NOMO-1 (cell line): Measurements from ENCODE around the gene GPX4.

Source experiments
- DNase-seq, 2 experiments: peaks; one replicate each; lab custom pipeline; 2025; ENCODE audit not compliant: unreplicated experiment in 2 of 2; lab: John Stamatoyannopoulos, UW

The GPX4 gene, protein sequence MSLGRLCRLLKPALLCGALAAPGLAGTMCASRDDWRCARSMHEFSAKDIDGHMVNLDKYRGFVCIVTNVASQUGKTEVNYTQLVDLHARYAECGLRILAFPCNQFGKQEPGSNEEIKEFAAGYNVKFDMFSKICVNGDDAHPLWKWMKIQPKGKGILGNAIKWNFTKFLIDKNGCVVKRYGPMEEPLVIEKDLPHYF

DNA sequence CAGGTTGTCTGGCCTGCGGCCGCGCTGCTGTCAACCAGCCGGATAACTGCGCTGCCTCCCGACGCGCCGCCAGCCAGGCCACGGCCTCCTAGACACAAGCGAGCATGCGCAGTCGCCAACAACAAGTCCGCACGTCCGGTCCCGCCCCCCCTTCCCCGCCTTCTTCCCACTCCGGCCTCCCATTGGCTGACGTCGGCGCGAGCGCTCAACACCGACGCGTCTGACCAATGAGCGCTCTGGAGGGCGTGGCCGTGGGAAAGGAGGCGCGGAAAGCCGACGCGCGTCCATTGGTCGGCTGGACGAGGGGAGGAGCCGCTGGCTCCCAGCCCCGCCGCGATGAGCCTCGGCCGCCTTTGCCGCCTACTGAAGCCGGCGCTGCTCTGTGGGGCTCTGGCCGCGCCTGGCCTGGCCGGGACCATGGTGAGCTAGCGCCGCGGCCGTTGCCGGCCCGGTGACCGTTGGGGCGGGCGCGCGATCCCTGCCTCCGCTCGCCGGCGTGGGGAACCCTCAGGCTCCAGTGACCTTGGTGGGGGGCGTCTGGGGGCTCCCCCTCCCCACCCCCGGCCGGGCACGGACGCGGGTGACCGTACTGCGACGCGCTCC lies at the start of gene GPX4:
Gene GPX4 (plus strand): TSS at position 287 of the 603 bp plus-strand sequence. CDS start 50 bp downstream, at position 337.
- DNase-seq, result peak; percentile 98 to 100

DNA sequence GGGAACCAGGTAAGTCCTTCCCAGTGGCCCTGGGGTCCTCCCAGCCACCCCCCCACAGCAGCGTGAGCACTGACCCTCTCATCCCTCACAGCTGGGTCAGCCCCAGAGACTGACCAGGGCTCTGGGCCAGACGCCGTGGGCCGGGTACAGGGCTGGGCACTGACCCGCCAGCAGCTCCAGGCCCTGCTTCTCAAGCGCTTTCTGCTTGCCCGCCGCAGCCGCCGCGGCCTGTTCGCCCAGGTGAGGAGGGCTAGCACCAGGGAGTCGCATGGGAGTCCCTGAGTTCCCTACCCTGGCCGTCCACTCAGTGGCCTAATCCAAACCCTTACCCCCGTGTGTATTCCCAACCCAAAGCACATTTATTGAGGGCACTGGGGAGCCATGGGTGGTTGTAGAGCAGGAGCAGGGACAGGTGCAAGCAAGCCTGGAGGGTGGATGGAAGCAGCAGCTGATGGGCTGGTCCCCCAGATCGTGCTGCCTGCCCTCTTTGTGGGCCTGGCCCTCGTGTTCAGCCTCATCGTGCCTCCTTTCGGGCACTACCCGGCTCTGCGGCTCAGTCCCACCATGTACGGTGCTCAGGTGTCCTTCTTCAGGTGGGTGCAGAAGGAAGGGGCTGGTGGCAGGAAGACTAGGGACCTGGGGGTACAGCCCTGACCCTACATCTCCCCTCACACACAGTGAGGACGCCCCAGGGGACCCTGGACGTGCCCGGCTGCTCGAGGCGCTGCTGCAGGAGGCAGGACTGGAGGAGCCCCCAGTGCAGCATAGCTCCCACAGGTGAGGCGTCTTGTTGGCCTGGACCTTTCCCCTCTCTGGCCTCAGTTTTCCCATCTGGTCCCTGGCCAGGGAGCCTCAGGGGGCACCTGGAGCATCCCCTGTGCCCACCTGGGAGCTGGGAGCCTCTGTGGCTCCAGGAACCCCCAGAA lies 49.4 kb upstream of the GPX4 start:
- DNase-seq, result no peak

DNA sequence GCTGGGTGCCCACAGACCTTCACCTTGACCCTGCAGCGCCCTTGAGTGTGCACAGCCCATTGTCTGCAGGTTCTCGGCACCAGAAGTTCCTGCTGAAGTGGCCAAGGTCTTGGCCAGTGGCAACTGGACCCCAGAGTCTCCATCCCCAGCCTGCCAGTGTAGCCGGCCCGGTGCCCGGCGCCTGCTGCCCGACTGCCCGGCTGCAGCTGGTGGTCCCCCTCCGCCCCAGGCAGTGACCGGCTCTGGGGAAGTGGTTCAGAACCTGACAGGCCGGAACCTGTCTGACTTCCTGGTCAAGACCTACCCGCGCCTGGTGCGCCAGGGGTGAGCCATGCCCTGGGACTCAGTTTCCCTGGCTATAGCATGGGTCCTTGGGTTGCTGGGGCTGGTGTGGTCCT lies 48.8 kb upstream of the GPX4 start:
- DNase-seq, result no peak

DNA sequence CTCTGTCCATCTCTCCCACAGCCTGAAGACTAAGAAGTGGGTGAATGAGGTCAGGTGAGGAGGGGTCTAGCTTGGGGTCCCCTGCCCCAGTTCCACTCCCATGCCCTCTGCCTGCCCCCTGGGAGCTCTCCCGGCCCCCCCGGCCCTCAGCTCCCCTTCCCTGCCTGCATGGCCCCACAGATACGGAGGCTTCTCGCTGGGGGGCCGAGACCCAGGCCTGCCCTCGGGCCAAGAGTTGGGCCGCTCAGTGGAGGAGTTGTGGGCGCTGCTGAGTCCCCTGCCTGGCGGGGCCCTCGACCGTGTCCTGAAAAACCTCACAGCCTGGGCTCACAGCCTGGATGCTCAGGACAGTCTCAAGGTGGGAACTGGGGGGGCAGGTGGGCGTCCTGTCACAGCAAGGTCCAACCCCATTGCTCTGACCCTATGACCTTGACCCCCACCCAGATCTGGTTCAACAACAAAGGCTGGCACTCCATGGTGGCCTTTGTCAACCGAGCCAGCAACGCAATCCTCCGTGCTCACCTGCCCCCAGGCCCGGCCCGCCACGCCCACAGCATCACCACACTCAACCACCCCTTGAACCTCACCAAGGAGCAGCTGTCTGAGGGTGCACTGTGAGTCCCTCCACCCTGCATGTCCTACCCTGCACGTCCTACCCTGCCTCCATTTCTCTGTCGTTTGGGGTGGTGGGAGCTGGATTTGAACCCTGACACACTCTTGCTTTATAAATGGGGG lies 47.7 kb upstream of the GPX4 start:
- no peak for DNase-seq

DNA sequence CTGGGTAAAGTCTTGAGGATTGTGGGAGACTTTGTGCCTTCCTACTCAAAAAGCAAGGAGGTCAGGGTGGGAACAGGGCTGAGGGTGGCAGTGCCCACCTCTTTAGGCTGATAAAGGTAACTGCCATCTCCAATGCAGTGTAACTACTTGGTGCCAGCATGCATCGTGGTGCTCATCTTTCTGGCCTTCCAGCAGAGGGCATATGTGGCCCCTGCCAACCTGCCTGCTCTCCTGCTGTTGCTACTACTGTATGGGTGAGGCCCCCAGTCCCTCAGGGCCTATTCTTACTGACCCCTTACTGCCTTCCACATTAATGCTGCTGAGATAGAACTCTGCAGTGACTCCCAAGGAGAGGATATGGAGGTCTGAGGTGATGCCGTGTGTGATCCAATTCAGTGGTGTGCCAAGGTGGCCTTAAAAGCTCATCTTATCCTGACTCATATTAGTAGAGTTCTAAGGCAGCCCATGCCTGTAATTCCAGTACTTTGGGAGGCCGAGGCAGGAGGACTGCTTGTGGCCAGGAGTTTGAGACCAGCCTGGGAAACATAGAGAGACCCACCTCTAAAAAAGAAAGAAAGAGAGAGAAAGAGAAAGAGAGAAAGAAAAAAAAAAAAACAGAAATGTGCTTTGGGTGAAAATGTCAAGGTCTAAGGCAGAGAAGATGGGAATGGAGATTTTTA lies 46.5 kb upstream of the GPX4 start:
- no peak for DNase-seq

DNA sequence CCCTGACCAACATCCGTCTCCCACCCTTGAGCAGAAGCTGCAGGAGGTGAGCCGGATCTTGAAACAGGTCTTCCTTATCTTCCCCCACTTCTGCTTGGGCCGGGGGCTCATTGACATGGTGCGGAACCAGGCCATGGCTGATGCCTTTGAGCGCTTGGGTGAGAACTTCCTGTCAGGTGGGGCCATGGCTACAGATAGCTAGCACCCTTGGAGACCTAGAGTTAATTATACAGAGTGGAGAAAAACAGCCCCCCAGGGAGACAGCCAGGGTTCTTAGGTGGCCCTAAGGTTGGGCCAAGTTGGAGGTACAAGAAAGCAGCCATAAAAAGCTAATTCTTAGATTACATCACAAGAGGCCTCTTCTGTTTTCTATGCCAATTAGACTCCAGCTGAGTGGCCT lies 45.7 kb upstream of the GPX4 start:
- DNase-seq, result no peak

DNA sequence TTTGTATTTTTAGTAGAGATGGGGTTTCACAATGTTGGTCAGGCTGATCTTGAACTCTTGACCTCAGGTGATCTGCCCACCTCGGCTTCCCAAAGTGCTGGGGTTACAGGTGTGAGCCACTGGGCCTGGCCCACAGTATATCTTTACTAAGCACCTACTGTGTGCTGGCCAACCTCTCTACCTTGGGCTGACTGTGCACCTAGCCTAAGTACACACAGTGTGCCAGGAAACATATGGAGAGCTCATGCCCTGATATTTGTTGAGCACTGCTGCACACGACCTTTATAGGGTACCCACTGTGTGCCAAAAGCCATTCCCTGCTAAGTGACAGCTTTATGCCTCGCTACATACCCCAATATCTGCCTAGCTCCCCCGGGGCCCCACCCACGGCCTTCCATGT lies 43.1 kb upstream of the GPX4 start:
- no peak for DNase-seq

DNA sequence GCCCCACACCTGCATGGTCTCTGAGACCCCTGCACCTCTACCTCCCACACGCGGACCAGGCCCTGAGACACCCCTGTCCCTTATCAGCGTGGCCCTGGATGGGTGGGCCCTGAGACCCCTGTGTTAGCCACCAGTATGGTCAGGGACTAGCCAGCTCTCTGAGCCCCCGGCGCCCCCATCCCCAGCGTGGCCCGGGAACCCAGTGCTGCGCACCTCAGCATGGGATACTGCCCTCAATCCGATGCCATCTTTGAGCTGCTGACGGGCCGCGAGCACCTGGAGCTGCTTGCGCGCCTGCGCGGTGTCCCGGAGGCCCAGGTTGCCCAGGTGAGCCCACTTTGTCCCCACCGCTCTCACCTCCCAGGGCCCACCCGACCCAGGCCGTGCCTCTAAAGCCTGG lies 41.8 kb upstream of the GPX4 start:
- DNase-seq, result no peak

DNA sequence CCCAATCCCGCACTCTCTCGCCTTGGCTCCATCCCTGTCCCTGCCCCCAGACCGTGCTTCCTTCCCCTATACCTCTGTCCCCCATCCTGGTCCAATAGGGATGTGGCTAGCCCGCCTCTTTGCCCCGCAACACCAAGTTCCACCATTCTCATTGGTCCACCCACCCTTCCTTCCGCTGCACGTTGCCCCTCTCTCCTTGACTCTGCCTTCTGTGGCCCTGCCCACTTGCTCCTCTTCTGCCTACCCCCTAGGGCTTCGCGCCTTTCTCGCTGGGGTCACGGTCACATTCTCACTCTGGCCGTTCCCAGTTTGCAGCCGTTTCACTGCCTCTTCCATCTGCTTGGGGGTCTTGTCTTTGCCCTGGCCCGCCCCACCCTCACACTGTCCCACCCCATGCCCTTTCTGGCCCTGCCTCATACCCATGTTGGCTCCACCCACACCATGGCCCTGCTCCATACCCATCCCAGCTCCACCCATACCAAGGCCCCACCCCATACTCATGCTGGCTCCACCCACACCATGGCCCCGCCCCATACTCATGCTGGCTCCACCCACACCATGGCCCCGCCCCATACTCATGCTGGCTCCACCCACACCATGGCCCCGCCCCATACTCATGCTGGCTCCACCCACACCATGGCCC lies 41.3 kb upstream of the GPX4 start:
- DNase-seq, result no peak

DNA sequence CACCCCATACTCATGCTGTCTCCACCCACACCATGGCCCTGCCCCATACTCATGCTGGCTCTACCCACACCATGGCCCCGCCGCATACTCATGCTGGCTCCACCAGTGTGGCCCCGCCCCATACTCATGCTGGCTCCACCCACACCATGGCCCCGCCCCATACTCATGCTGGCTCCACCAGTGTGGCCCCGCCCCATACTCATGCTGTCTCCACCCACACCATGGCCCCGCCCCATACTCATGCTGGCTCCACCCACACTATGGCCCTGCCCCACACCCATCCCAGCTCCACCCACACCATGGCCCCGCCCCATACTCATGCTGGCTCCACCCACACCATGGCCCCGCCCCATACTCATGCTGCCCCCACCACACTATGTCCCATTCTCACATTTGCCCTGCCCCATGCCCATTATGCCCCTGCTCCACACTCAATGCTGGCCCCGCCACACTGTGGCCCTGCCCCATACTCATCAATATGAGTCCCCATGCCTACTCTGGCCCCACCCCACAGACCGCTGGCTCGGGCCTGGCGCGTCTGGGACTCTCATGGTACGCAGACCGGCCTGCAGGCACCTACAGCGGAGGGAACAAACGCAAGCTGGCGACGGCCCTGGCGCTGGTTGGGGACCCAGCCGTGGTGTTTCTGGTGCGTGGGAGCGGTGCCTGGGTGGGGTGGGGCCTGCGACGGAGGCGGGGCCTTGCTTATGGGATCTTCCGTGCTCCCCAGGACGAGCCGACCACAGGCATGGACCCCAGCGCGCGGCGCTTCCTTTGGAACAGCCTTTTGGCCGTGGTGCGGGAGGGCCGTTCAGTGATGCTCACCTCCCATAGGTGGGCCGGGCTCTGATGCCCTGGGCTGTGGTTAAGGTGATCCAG lies 40.5 kb upstream of the GPX4 start:
- no peak for DNase-seq

DNA sequence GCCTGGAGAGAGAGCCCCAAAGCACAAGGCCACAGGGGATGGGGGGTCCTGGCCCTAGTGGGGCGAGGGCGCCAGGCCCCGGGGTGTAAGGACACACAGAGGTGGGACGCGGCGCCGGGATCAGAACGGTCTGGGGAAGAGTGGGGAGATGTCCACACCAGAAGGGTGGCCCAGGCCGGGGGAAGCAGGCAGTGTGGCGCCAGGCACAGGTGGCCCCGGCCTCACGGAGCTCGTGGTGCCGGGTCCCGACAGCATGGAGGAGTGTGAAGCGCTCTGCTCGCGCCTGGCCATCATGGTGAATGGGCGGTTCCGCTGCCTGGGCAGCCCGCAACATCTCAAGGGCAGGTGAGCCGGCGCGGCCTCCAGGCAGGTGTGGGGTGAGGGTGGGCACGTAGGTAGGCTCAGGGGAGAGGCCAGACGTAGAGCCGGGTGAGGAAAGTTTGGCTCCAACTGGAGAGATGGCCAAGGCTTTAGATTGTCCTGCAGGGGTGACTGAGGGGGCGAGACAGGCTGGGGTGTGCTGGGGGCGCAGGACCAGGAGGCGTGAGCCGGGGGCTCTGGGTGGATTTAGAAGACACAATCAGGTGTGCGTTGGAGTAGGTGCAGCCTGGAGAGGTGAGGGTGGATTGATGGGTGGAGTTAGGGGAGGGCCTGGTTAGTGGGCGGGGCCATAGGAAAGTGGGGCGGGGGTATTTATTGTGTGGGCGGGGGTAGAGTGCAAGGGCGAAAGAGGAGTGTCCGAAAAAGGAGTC lies 39.7 kb upstream of the GPX4 start:
- no peak for DNase-seq

DNA sequence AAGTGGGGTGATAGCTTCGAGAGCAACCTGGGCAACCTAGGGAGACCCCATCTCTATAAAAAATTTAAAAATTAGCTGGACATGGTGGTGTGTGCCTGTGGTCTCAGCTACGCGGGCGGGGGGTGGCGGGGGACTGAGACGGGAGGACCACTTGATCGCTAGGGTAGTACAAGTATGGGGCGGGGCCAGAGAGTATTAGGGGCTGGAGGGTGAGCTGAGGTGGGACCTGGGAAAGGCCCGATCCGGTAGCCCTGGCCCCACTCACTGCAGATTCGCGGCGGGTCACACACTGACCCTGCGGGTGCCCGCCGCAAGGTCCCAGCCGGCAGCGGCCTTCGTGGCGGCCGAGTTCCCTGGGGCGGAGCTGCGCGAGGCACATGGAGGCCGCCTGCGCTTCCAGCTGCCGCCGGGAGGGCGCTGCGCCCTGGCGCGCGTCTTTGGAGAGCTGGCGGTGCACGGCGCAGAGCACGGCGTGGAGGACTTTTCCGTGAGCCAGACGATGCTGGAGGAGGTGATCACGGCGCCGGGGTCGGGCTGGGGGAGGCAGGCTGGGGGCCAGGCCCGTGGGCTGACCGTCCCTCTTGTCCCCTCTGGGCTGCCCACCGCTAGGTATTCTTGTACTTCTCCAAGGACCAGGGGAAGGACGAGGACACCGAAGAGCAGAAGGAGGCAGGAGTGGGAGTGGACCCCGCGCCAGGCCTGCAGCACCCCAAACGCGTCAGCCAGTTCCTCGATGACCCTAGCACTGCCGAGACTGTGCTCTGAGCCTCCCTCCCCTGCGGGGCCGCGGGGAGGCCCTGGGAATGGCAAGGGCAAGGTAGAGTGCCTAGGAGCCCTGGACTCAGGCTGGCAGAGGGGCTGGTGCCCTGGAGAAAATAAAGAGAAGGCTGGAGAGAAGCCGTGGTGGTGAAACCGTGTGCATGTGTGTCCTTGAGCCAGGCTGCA lies 38.9 kb upstream of the GPX4 start:
- DNase-seq, result peak; percentile 71 to 79

DNA sequence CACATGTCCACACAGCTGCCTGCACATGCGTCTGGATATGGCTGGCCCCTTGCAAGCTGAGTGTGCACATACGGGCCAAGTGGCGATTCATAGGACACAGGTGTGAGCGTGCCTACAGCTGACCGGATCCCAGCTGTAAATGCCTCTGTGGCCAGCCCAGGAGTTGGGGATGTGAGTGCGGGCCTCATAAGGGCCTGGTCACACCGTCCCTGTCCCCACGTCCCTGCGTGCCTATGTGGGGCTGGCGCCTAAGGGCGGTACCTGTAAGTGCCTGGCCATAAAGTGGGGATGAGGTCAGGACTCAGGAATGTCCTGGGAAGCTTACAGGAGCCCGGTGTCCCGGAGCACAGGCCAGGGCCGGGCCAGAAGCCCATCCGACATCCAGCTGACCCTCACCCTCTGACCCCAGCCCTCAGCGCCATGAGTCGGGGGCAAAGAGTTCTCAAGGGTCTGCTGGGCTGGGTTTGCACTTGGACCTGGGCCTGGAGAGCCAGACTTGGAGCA lies 38.1 kb upstream of the GPX4 start:
- DNase-seq, result no peak

DNA sequence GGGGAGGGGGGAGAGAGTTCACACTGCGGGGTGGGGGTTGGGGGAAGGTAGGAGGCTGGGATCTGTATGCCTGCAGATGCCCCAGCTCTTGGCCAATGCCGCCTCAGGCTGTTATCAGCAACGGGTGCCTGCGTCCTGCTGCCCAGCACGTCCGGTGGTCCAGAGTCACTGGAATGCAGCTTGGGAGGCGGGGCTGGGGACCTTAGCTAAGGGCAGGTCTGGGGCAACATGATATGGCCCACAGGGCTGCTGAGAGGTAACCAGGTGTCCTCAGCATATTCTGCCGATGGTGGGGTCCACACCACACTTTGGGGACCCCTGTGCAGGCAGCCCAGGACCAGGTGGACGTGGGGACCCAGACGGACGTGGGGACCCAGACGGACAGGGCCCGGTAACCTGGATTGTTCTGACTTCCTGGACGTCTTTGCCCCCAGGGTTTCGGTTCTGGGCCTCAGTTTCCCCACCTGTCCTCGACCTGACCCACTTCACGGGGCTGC lies 37.5 kb upstream of the GPX4 start:
- no peak for DNase-seq

DNA sequence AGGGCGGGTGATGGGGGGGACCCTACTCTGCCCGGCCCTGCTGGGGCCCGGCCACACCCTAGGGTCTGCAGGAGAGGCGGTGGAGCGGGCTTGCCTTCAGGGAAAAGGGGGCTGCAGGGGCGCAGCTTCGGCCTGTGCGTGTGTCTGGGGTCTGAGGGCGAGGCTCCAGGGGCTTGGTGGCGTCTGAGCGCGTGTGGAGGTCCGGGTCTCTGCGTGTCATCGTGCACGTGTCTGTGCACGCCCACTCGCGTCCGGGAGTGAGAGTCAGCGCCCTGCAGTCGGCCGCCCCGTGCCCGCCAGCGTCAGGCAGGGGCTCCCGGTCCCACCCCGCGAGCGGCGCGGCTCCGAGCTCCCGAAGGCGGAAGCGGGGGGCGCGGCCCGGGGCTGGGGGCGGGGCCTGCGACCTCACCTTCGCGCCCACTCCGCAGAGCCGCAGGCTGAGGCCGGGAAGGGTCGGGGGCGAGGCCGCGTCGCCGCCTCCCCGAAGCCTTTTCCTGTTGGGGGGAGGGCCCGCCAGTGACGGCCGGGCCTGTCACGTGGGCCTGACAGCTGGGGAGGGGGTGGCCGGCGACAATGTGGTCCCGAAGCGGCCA lies 37.0 kb upstream of the GPX4 start, which contains the start of gene ARHGAP45:
Gene ARHGAP45 (plus strand): TSS at position 420 of the 593 bp plus-strand sequence. CDS start 239 bp downstream, outside the sequence.
- peak; percentile 65 to 72 for DNase-seq

DNA sequence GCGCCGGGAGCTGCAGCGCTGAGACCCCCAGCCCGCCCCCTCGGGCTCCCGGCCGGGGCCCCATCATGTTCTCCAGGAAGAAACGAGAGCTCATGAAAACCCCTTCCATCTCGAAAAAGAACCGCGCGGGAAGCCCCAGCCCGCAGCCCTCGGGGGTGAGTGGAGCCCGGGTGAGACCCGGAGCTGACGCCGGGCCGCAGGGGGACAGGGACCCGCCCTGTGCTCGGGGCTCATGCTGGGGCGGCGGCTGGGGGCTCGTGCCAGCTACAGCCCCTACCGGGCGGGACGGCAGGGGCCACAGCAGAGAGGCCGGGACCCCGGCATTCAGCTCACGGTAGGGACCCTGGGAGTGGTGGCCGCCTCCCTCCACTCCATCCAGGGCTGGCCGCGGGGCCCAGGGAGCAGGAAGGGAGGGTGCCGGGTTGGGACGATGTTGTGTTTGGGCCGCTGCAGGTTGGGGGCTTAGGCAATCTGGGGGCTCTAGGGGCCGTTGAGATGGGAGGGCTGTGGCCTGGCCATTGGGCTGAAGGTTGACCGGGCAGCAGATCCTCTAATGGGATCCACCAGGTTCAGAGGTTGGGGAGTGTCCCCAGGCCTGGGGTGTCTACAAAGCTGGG lies 36.3 kb upstream of the GPX4 start:
- DNase-seq, result peak in 1 of 2 experiments; percentile 65
